NCI-H226 (cell line): ENCODE results near the gene MSH3.
A peak's percentile ranks its signal among the peaks of the same experiment; 100 is the strongest.
"Not testable (repeated sequence)": the region's sequence is repeated elsewhere in the genome, so short reads cannot be mapped to it uniquely, and the experiment has no call there.

Source experiments
- DNase-seq: peaks from one replicate; pipeline ENCODE4 v3.0.0-alpha.2; 2015

The MSH3 gene

GRCh38 chr5:80711216-80711615 lies 56.8 kb downstream of the MSH3 start:
- DNase-seq, result no peak

- DNase-seq, result peak; percentile 25
Measured at GRCh38 chr5:80711938-80712337, 57.5 kb downstream of the MSH3 start.

GRCh38 chr5:80712919-80713318 lies 58.5 kb downstream of the MSH3 start:
- no peak for DNase-seq

DNA sequence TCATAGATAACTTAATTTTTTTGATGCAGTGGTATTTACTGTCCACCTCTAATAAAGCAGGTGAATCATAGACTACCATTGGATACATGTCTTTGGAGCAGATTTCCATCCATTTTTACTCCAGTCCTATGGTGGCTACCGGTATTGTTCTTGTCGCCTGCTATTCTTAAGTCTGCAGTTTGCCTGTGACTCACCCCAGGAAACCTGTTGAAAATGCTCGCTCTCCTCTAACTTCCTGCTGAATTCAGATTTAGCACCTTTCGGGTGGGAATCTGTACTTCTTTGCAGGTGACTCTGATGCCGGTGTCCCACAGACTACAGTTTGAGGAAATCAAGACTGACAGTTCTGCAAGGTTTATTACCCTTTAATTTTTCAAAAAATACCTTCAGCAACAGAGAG lies 59.2 kb downstream of the MSH3 start:
- no peak for DNase-seq

- no peak for DNase-seq
Measured at GRCh38 chr5:80714570-80715298, 60.3 kb downstream of the MSH3 start.

GRCh38 chr5:80715887-80716286 lies 61.4 kb downstream of the MSH3 start:
- DNase-seq, result no peak

DNA sequence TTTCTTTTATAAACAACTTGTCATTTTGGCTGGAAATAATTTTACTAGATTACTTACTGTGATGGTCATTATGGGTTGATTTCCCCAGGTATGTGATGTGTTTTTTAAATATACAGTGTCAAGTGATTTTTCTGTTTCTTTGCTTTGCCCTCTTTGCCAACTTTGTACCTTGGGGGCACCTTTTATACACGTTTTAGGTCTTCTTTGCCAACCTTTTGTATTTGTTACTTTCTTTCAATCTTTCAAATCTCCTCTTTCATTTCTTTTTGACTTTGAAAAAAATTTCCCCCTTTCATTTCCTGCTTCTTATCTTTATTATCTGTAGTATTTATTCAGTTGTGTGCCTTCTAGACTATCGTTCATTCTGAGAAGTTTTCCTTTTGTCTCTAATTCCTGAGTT lies 65.7 kb downstream of the MSH3 start:
- no peak for DNase-seq

DNA sequence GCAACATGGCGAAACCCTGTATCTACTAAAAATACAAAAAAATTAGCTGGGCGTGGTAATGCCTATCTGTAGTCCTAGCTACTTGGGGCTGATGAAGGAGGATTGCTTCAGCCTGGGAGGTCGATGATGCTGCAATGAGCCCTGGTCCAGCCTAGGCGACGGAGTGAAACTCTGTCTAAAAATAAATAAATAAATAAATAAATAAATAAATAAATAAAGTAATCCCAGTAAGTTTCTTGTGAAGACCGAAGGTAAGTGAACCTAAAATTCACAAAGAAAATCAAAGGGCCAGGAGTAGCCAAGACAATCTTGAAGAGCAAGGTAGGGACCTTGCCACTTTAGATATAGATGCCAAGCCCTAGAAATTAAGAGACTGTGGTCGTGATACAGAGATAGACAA lies 68.5 kb downstream of the MSH3 start:
- DNase-seq, result no peak

DNA sequence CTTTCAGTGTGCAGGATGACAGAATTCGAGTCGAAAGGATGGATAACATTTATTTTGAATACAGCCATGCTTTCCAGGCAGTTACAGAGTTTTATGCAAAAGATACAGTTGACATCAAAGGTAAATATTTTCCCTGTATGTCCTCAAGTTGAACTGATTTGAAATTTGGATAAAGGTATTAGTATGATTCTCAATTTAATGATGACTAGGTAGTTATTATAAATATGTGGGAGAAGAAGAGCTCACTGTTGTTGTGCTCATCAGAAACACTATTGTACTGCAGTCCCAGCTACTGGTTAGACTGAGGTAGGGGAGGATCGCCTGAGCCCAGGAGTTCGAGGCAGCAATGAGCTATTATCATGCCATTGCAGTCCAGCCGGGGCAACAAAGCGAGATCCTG lies 71.0 kb downstream of the MSH3 start:
- DNase-seq, result no peak

DNA sequence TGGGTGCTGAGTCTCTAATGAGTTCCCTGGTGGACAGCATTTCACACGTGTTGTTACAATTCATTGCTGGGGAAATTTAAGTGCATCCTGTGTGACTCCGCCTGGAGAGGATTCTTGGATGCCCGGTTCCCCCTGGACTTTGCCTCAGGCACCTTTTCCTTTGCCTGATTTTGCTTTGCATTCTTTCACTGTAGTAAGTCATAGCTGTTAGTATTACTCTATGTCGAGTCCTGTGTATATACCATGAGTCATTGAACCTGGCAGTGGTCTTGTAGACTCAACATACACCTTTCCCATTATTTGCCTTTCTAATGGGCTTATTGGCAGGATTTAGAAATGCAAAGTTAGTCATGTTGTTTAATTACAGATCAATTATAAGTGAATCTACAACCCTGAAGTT lies 82.3 kb downstream of the MSH3 start:
- DNase-seq, result peak; percentile 87

GRCh38 chr5:80738466-80738865 lies 84.0 kb downstream of the MSH3 start:
- DNase-seq, result peak; percentile 14

- DNase-seq, result no peak
Measured at GRCh38 chr5:80739057-80739456, 84.6 kb downstream of the MSH3 start.

- no peak for DNase-seq
Measured at GRCh38 chr5:80739496-80739895, 85.0 kb downstream of the MSH3 start.

DNA sequence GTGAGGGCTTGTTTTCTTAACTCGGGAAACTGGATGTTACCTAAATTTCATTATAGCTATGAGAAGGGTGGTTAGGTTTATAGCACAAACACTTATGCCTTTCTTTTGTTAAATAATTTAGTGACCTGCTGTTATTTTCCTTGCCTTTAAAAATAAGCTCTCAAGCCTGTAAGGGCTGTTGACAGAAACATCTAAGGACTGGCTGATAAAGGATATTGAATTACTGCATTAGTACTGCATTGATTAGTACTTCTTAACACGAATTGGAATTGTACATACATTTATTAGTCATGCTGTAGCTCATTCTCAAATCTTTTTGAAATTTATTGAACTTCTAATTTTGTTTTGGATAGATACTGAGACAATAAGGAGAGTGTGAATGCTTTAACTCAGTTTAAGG lies 85.4 kb downstream of the MSH3 start:
- no peak for DNase-seq

GRCh38 chr5:80740488-80740887 lies 86.0 kb downstream of the MSH3 start:
- DNase-seq, result not testable (repeated sequence)

GRCh38 chr5:80740999-80741398 lies 86.5 kb downstream of the MSH3 start:
- no peak for DNase-seq

DNA sequence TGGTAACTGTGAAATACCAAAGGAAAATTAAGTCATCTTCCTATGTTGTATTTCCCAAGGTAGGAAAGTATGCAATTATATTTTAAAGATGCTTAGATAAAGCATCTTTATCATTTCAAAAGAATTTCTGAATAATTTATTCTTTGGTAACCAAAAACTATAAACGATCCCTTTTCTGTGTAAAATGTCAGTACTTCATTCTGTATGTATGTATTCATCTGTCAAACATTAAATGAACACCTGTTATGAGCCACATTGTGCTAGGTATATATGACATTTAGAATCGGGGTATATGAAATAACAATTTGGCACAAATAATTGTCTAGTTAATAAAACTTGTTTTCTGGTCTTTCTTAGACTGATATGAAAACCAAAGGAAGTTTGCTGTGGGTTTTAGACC lies 89.7 kb downstream of the MSH3 start:
- DNase-seq, result no peak

- DNase-seq, result peak; percentile 74
Measured at GRCh38 chr5:80745490-80745889, 91.0 kb downstream of the MSH3 start.

- no peak for DNase-seq
Measured at GRCh38 chr5:80747922-80748321, 93.5 kb downstream of the MSH3 start.

DNA sequence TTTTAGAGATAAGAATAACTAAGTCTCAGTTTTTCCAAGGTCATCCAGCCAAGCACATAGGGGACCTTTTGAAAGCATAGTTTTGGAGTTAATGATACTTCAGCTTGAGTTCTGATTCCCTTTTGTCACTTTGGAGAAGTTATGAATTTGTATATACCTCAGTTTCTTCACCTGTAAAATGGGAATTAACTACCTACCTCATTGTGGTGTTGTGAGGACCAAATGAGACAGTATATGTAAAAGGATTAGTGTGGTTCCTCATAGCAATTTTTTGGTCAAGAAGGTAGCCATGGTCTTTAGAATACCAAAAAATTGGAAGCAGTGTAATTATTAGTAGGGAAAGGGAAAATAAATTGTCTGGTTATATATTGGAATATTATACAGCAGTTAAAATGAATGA lies 98.0 kb downstream of the MSH3 start:
- DNase-seq, result no peak

DNA sequence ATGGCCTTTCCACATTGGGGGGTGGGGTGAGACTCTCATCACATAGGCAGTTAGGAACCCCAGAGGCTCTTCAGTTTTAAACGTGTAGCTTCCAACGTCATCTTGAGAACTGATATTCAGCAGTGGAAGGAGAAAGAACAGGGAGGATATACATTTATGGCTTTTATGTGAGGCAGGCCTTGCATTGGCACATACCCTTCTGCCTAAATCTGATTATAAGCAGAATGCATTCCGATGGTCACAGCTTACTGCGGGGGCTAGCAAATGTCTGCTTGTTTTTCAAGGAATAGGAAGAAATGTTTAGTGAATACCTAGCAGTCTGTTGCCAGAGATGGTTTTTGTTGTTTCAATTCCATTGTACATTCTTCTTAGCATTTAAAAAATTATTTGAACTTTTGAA lies 99.3 kb downstream of the MSH3 start:
- no peak for DNase-seq

DNA sequence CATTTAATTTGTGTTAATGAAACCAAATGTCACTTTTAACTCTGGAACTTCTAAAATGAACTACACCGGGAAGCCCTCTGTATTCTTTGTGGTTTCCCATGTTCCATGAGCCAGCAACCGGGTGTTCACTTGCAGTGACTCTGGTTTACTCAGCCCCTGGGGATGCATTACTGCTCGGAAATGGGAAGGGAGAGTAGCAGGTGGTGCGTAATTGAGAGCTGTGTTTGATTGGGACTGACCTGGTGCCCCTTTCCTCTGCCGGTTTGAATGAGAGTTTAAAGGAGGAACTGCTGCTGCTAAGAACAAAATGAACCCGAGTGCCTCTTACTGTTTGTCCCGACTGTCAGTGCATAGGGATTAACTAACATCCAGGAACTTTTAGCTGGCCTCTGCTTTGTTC lies 100.4 kb downstream of the MSH3 start:
- DNase-seq, result no peak

DNA sequence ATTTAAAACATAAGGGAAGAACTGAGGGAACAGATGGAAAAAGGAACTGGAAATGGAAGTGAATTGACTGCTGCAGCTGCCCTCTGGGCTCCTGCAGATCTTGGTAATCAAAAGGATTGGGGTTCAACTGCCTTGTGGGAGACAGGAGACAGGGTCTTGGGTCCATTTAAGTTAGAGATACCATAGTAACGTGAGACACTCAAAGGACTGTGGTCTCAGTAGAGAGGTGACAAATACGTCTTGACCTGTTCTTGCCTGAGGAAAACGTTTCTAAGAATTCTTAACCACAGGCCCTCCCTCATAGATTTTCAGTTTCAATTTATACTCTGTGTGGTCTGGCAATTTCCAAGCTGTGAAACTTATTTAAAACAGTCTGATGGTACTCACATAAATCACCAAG lies 101.2 kb downstream of the MSH3 start:
- DNase-seq, result no peak

DNA sequence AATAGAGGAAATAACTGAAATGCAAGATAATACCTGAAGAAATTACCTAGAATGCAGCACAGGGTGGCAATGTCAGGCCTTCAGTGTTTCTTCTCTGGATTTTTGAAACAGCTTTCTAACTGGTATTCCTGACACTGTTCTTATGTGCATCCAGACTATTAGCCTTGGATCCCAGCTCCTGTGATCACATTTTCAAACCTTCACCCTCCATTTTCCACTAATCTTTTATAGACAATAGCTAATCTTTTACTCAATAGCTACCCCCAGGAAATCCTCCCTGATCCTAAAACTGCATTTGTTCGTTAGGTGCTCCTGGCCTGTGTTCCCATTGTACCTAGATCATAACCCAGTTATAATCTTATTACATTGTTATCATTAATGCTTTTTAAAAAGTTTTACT lies 101.8 kb downstream of the MSH3 start:
- DNase-seq, result no peak

DNA sequence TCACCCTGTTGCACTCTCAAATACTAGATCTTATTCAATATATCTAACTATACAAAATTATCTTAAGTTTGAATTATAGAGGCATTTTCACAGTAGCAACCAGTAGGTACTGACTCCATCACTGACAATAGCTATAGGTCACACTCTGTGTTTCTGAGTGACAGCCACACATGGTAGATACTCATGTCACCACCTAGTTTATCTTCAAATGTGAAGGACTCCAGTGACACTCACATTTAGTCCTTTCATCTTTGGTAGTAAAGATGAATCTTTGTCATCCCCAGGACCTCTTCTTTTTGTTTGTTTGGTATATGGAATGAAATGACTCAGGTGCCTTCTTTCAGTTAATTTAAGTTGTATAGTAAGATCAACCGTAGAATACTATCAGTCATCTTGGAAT lies 102.8 kb downstream of the MSH3 start:
- no peak for DNase-seq
